Measurements from ENCODE around the gene MYO3B. TPM values are rescaled to one million over a fixed set of nuclear protein-coding genes. Genes with fewer than 3 reads are reported as not detected.
"Not testable (repeated sequence)": the region's sequence is repeated elsewhere in the genome, so short reads cannot be mapped to it uniquely, and the experiment has no call there.

The MYO3B gene
- total RNA-seq, 4 donors from 2014 or later = 0.09 to 9.1 TPM; not detected in 2

DNA sequence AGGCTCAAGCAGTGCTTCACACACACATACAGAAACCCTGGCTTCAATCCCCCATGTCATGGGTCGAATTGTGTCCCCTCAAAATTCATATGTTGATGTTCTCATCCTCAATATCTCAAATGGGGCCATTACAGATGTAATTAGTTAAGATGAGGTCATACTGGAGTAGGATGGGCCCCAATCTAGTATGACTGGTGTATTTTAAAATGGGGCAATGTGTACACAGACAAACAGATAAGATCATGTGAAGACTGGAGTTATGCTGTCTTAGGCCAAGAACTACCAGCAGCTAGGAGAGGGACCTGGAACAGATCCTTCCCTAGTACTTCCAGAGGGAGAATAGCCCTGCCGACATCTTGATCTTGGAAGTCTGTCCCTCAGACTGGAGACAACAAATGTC lies 167.7 kb downstream of the MYO3B start:
- DNase-seq = no peak
- Histone ChIP-seq H3K9me3 (no peaks in the 10 kb centered on the region), H3K4me1 (no peaks in the 10 kb centered on the region), H3K27ac (no peak overlapping the region), H3K4me3 (no peak overlapping the region), H3K27me3 (no peaks in the 10 kb centered on the region), H3K36me3 (no peaks in the 10 kb centered on the region)
- intact Hi-C loops (cut with DNase I; ENCODE audit: low total_unique reads) = no loop called here
- no peak for TF ChIP-seq CTCF (IDR thresholded peaks at IDR 0.05)
- no peak for TF ChIP-seq POLR2A (IDR thresholded peaks at IDR 0.05)

- H3K4me3 ChIP-seq; H3K9me3 ChIP-seq; intact Hi-C loops (cut with DNase I; ENCODE audit: low total_unique reads); DNase-seq; H3K36me3 ChIP-seq; H3K27ac ChIP-seq; H3K27me3 ChIP-seq; H3K4me1 ChIP-seq: not testable (repeated sequence)
Measured at GRCh38 chr2:170349269-170349668, 171.3 kb downstream of the MYO3B start.

GRCh38 chr2:170350929-170351826 lies 173.2 kb downstream of the MYO3B start:
- no peak overlapping the region for H3K27ac ChIP-seq
- intact Hi-C loops (cut with DNase I; ENCODE audit: low total_unique reads) = no loop called here
- H3K4me1 ChIP-seq = no peaks in the 10 kb centered on the region
- no peak for DNase-seq
- H3K27me3 ChIP-seq = no peaks in the 10 kb centered on the region
- no peak overlapping the region for H3K4me3 ChIP-seq
- no peaks in the 10 kb centered on the region for H3K9me3 ChIP-seq
- no peaks in the 10 kb centered on the region for H3K36me3 ChIP-seq
- TF ChIP-seq CTCF (IDR thresholded peaks at IDR 0.05) (no peak), POLR2A (IDR thresholded peaks at IDR 0.05) (no peak)

- DNase-seq = no peak
- no peaks in the 10 kb centered on the region for H3K27me3 ChIP-seq
- no peaks in the 10 kb centered on the region for H3K4me1 ChIP-seq
- intact Hi-C loops (cut with DNase I; ENCODE audit: low total_unique reads) = no loop called here
- no peaks in the 10 kb centered on the region for H3K9me3 ChIP-seq
- H3K27ac ChIP-seq = no peak overlapping the region
- TF ChIP-seq CTCF (IDR thresholded peaks at IDR 0.05) (no peak), POLR2A (IDR thresholded peaks at IDR 0.05) (no peak)
- no peak overlapping the region for H3K4me3 ChIP-seq
- no peaks in the 10 kb centered on the region for H3K36me3 ChIP-seq
Measured at GRCh38 chr2:170353723-170354122, 175.8 kb downstream of the MYO3B start.

GRCh38 chr2:170354388-170354787 lies 176.4 kb downstream of the MYO3B start:
- no peak for TF ChIP-seq POLR2A (IDR thresholded peaks at IDR 0.05)
- no peak for TF ChIP-seq CTCF (IDR thresholded peaks at IDR 0.05)
- no peaks in the 10 kb centered on the region for H3K9me3 ChIP-seq

More at GRCh38 chr2:170354388-170354787, 176.4 kb downstream of the MYO3B start:
- Histone ChIP-seq H3K4me3 (no peak overlapping the region), H3K27me3 (no peaks in the 10 kb centered on the region), H3K27ac (no peak overlapping the region), H3K4me1 (no peaks in the 10 kb centered on the region), H3K36me3 (no peaks in the 10 kb centered on the region)
- intact Hi-C loops (cut with DNase I; ENCODE audit: low total_unique reads) = no loop called here
- no peak for DNase-seq

All from uterus (tissue), 4 donors.